Esophagus (tissue), 2 donors: ENCODE data around the gene ITPRIP. TPM values are rescaled to one million over a fixed set of nuclear protein-coding genes. Genes with fewer than 3 reads are reported as not detected.
A peak's percentile ranks its signal among the peaks of the same experiment; 100 is the strongest.

Experiments
- H3K27ac ChIP-seq, 2 donors: one replicate each; pipeline ENCODE4 v1.5.1; 2013; ENCODE audit warnings: low read depth in 2 of 2, mild to moderate bottlenecking in 2 of 2, inconsistent platforms in 1 of 2, low read length in 1 of 2, moderate library complexity in 1 of 2
- H3K27me3 ChIP-seq, 2 donors: one replicate each; pipeline ENCODE4 v1.6.1; 2013; ENCODE audit warnings: low read length in 2 of 2, control low read depth in 1 of 2, mild to moderate bottlenecking in 1 of 2; ENCODE audit not compliant: insufficient read depth in 2 of 2, control insufficient read depth in 1 of 2
- H3K36me3 ChIP-seq, 2 donors: one replicate each; pipeline ENCODE4 v1.6.1; 2013; ENCODE audit warnings: low read length in 1 of 2; ENCODE audit not compliant: control insufficient read depth in 2 of 2, insufficient read depth in 2 of 2
- H3K4me1 ChIP-seq, 2 donors: one replicate each; pipeline ENCODE4 v1.6.1; 2013; ENCODE audit warnings: low read length in 1 of 2; ENCODE audit not compliant: control insufficient read depth in 2 of 2, insufficient read depth in 2 of 2
- H3K4me3 ChIP-seq, 2 donors: one replicate each; pipeline ENCODE4 v1.5.1; 2013; ENCODE audit warnings: low read length in 2 of 2, mild to moderate bottlenecking in 2 of 2, low read depth in 1 of 2, moderate library complexity in 1 of 2
- H3K9me3 ChIP-seq, 2 donors: one replicate each; pipeline ENCODE4 v1.6.1; 2013; ENCODE audit warnings: mild to moderate bottlenecking in 2 of 2, low read depth in 1 of 2, low read length in 1 of 2, moderate library complexity in 1 of 2; ENCODE audit not compliant: control insufficient read depth in 2 of 2, insufficient read depth in 1 of 2
- WGBS, 2 donors: extraction: QIAGEN DNeasy Blood & Tissue Kit; methylation state at CpG; one replicate each; pipeline ENCODE4 v1.1.7; 2013; 5-methylcytosine and 5-hydroxymethylcytosine counted together
- polyA plus RNA-seq, 2 donors: library from polyadenylated mRNA; stranded (reverse); fragments of 200-250 nt; gene quantifications; one replicate each; pipeline ENCODE4 v1.2.3, GENCODE V29; 2013
- donor health status: healthy with polysubstance abuse.
- donor health status: Bipolar disorder and iron deficiency.

ITPRIP gene
- polyA plus RNA-seq, 2 donors = 34.0 to 34.5 TPM

GRCh38 chr10:104344219-104344618, 6.0 kb upstream of the ITPRIP start:
- Histone ChIP-seq H3K27me3 (no peaks in the 10 kb centered on the region), H3K4me1 (no peaks in the 10 kb centered on the region), H3K27ac (no peak overlapping the region), H3K36me3 (no peaks in the 10 kb centered on the region), H3K9me3 (no peaks in the 10 kb centered on the region), H3K4me3 (no peak overlapping the region)
- 93 to 97% methylated on average over 1 of the region's 1 CpG for WGBS, 2 donors

GRCh38 chr10:104342941-104343411, 4.7 kb upstream of the ITPRIP start:
- WGBS, 2 donors = 53 to 57% methylated on average over 3 of the region's 3 CpGs
- H3K9me3 ChIP-seq = no peaks in the 10 kb centered on the region
- H3K4me1 ChIP-seq = no peaks in the 10 kb centered on the region
- no peaks in the 10 kb centered on the region for H3K27me3 ChIP-seq
- no peaks in the 10 kb centered on the region for H3K36me3 ChIP-seq
- H3K4me3 ChIP-seq = no peak overlapping the region
- H3K27ac ChIP-seq = no peak overlapping the region

- peaks cover 0 to 5% of the 10 kb centered on the region in 2 donors for H3K4me1 ChIP-seq
- H3K27me3 ChIP-seq = no peaks in the 10 kb centered on the region
- H3K36me3 ChIP-seq = no peaks in the 10 kb centered on the region
- no peak overlapping the region for H3K4me3 ChIP-seq
- WGBS, 2 donors = 76 to 87% methylated on average over 4 of the region's 4 CpGs
- H3K27ac ChIP-seq = no peak overlapping the region
- H3K9me3 ChIP-seq = no peaks in the 10 kb centered on the region
Observed at GRCh38 chr10:104340641-104341040, 2.4 kb upstream of the ITPRIP start.

- 18 to 32% methylated on average over 4 of the region's 4 CpGs for WGBS, 2 donors
- Histone ChIP-seq H3K9me3 (no peaks in the 10 kb centered on the region), H3K4me3 (no peak overlapping the region)
Observed at GRCh38 chr10:104340111-104340526, 1.9 kb upstream of the ITPRIP start.

GRCh38 chr10:104339469-104340110, 1.3 kb upstream of the ITPRIP start:
- Histone ChIP-seq H3K36me3 (no peaks in the 10 kb centered on the region), H3K27me3 (no peaks in the 10 kb centered on the region), H3K4me3 (peak overlapping the region in 1 of 2 donors; percentile 96), H3K9me3 (no peaks in the 10 kb centered on the region), H3K27ac (peak overlapping the region; percentile 98 to 100), H3K4me1 (peaks cover under 1 to 6% of the 10 kb centered on the region in 2 donors)
- 12% methylated on average over 11 of the region's 11 CpGs for WGBS, 2 donors

More at GRCh38 chr10:104340111-104340526, 1.9 kb upstream of the ITPRIP start:
- no peaks in the 10 kb centered on the region for H3K27me3 ChIP-seq
- peaks cover 0 to 5% of the 10 kb centered on the region in 2 donors for H3K4me1 ChIP-seq
- no peaks in the 10 kb centered on the region for H3K36me3 ChIP-seq
- peak overlapping the region; percentile 38 to 72 for H3K27ac ChIP-seq

GRCh38 chr10:104337521-104337984, 712 bp downstream of the ITPRIP start:
- H3K4me1 ChIP-seq = peaks cover 5 to 22% of the 10 kb centered on the region in 2 donors
- H3K27ac ChIP-seq = peak overlapping the region; percentile 98 to 100
- no peaks in the 10 kb centered on the region for H3K27me3 ChIP-seq
- H3K9me3 ChIP-seq = no peaks in the 10 kb centered on the region
- 1 to 3% methylated on average over 23 of the region's 23 CpGs for WGBS, 2 donors
- peak overlapping the region; percentile 90 to 96 for H3K4me3 ChIP-seq
- H3K36me3 ChIP-seq = peaks cover 0 to 9% of the 10 kb centered on the region in 2 donors

GRCh38 chr10:104336821-104337467, 1.3 kb downstream of the ITPRIP start:
- H3K36me3 ChIP-seq = peaks cover 0 to 9% of the 10 kb centered on the region in 2 donors
- WGBS, 2 donors = 7 to 14% methylated on average over 12 of the region's 12 CpGs
- H3K27ac ChIP-seq = peak overlapping the region; percentile 98 to 100
- H3K27me3 ChIP-seq = no peaks in the 10 kb centered on the region
- peaks cover 5 to 22% of the 10 kb centered on the region in 2 donors for H3K4me1 ChIP-seq
- no peaks in the 10 kb centered on the region for H3K9me3 ChIP-seq
- H3K4me3 ChIP-seq = peak overlapping the region; percentile 90 to 96

GRCh38 chr10:104334965-104335650, 3.2 kb downstream of the ITPRIP start:
- Histone ChIP-seq H3K27ac (peak overlapping the region; percentile 98 to 100), H3K36me3 (peaks cover 0 to 9% of the 10 kb centered on the region in 2 donors), H3K4me3 (peak overlapping the region; percentile 0 to 96), H3K4me1 (peaks cover 8 to 29% of the 10 kb centered on the region in 2 donors), H3K9me3 (no peaks in the 10 kb centered on the region), H3K27me3 (no peaks in the 10 kb centered on the region)
- 55 to 64% methylated on average over 13 of the region's 13 CpGs for WGBS, 2 donors

- Histone ChIP-seq H3K27ac (peak overlapping the region; percentile 98 to 100), H3K4me3 (peak overlapping the region in 1 of 2 donors; percentile 36)
- WGBS, 2 donors = 85 to 91% methylated on average over 6 of the region's 6 CpGs
Observed at GRCh38 chr10:104334561-104334960, 3.7 kb downstream of the ITPRIP start.

More at GRCh38 chr10:104334561-104334960, 3.7 kb downstream of the ITPRIP start:
- Histone ChIP-seq H3K27me3 (no peaks in the 10 kb centered on the region), H3K9me3 (no peaks in the 10 kb centered on the region), H3K36me3 (peaks cover 0 to 9% of the 10 kb centered on the region in 2 donors), H3K4me1 (peaks cover 12 to 34% of the 10 kb centered on the region in 2 donors)
